ENCODE results near the gene DEF6.

DEF6 gene, protein sequence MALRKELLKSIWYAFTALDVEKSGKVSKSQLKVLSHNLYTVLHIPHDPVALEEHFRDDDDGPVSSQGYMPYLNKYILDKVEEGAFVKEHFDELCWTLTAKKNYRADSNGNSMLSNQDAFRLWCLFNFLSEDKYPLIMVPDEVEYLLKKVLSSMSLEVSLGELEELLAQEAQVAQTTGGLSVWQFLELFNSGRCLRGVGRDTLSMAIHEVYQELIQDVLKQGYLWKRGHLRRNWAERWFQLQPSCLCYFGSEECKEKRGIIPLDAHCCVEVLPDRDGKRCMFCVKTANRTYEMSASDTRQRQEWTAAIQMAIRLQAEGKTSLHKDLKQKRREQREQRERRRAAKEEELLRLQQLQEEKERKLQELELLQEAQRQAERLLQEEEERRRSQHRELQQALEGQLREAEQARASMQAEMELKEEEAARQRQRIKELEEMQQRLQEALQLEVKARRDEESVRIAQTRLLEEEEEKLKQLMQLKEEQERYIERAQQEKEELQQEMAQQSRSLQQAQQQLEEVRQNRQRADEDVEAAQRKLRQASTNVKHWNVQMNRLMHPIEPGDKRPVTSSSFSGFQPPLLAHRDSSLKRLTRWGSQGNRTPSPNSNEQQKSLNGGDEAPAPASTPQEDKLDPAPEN

DNA sequence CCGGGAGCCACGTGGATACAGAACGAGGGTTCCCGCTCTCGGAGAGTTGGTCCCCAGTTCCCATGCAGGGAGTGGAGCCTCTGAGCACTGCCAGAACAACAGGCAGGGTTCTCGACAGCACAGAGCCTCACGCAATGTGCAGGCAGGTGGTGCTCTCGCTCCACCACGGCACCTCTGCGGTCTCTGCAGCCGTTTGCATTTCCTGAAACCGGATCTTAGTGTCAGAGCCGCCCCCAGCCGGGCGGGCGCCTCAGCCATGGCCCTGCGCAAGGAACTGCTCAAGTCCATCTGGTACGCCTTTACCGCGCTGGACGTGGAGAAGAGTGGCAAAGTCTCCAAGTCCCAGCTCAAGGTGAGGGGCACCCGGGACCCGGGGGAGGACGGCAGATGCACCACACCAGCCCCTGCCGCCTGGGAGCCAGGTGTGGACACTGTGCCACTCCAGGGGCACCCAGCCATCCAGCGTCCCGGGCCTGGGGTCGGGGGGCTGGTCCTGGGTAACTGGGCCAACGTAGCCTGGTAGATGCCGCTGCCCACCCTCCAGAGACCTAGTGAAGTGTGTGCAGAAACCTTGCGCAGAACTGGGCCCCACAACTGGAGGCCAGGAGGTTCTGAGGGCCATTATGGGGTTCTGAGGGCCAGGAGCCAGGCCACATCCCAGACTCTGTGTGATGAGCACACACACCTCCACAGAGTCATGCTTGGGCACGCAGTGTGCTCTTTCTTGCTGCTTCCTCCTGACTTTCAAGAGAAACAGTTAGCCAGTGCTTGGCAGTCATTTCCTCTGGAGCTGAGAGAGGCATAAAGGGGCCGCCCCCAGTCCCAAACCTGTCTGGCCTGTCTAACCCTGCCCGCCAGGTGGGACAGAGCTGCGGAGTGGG, at the start of gene DEF6:
TSS of gene DEF6 (plus strand) at position 218 of the 881 bp plus-strand sequence. CDS start at position 257, 39 bp downstream.
- Mint-ChIP-seq H3K4me1 (peaks cover 52% of the 10 kb centered on the region), H3K4me3 (peak within 1 kb of the TSS; percentile 87), H3K27me3 (no peaks in the 10 kb centered on the region), H3K36me3 (peaks cover 6% of the 10 kb centered on the region), H3K9me3 (no peaks in the 10 kb centered on the region), H3K27ac (peak within 1 kb of the TSS; percentile 97)

DNA sequence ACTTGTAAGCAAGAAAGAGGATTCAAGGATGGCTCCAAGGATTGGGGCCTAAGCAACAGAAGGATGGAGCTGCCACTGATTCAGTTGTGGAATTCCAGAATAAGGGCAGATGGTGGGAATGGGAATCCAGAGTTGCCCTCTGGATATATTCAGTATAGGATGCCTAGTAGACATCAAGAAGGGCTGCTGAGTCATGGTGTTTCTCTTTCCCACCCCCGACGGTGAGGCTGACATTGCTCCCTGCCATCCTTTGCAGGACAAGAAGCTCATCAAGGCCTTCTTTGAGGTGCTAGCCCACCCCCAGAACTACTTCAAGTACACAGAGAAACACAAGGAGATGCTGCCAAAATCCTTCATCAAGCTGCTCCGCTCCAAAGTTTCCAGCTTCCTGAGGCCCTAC, 49.3 kb upstream of the DEF6 start:
- Mint-ChIP-seq H3K4me3 (no peak overlapping the region), H3K27ac (no peak overlapping the region), H3K36me3 (peaks cover 7% of the 10 kb centered on the region), H3K4me1 (peaks cover 12% of the 10 kb centered on the region), H3K27me3 (no peaks in the 10 kb centered on the region), H3K9me3 (no peaks in the 10 kb centered on the region)

DNA sequence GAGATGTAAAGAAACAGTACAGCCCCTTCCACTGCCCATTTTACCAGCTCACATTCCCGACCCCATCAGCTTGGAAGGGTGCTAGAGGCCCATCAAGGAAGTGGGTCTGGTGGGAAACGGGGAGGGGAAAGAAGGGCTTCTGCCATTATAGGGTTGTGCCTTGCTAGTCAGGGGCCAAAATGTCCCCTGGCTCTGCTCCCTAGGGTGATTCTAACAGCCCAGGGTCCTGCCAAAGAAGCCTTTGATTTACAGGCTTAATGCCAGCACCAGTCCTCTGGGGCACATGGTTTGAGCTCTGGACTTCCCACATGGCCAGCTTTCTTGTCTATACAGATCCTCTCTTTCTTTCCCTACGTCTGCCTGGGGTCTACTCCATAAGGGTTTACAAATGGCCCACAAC, 48.7 kb upstream of the DEF6 start:
- Mint-ChIP-seq H3K4me1 (peaks cover 12% of the 10 kb centered on the region), H3K27ac (no peak overlapping the region), H3K4me3 (no peak overlapping the region), H3K36me3 (peaks cover 7% of the 10 kb centered on the region), H3K27me3 (no peaks in the 10 kb centered on the region), H3K9me3 (no peaks in the 10 kb centered on the region)

DNA sequence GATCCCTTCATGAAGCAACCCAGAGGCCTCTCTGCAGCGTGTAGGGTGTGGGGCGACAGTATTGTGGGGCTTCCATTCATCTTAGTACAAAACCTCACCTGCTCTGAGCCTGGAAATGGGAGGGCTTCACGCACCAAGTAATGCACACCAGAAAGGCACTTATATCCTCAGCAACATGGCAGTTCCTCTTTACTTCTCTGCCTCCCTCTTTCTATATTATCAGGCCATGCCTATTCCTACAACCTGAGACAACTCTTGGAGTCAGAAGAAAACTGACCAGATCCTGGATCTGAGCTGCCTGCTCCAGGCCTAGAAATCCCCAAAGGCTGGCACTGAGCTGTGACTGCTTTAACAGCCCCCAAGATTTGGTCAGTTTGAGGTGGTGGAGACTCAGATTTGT, 45.7 kb upstream of the DEF6 start:
- H3K27me3 Mint-ChIP-seq: no peaks in the 10 kb centered on the region
- H3K4me1 Mint-ChIP-seq: peaks cover 12% of the 10 kb centered on the region
- H3K4me3 Mint-ChIP-seq: no peak overlapping the region
- no peak overlapping the region for H3K27ac Mint-ChIP-seq
- no peaks in the 10 kb centered on the region for H3K36me3 Mint-ChIP-seq
- H3K9me3 Mint-ChIP-seq: no peaks in the 10 kb centered on the region

DNA sequence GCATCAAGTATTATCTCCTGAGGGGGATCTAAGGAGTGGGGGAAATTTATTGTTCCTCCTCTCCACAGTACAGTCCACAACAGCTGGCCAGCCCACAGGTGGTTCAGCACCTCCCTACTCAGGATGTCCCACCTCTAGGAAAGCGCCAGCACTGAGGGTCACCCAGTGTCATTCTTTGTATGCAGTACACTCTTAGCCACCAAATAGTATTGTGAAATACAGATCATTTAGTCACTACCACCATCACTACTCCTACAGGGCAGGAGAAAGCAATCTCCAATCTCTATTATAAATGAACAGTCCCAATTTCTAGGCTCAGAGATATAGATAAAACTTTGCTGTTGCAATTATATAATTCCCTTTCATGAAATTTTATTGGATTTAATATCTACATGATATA, 44.4 kb upstream of the DEF6 start:
- no peaks in the 10 kb centered on the region for H3K36me3 Mint-ChIP-seq
- peaks cover 5% of the 10 kb centered on the region for H3K4me1 Mint-ChIP-seq
- H3K27me3 Mint-ChIP-seq: no peaks in the 10 kb centered on the region
- H3K4me3 Mint-ChIP-seq: no peak overlapping the region
- H3K27ac Mint-ChIP-seq: no peak overlapping the region
- no peaks in the 10 kb centered on the region for H3K9me3 Mint-ChIP-seq

DNA sequence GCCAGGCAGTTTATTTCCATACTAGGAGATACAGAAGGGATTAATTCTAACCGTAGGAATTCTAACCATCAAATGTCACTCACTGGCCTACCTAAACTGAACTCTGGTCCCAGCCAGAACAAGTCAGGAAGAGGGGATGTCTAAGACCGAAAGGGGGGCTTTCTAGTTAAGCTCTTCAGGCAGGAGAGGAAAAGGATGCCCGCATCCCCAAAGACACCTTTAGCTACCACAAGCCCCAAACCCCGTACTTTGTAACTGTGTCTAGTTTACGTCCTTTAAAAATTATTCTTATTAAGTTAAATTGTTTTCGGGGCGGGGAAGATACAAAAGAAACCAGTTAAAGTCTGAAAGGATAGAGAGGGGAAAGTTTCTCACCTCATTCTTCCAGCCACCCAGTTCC, 39.3 kb upstream of the DEF6 start:
- Mint-ChIP-seq H3K4me3 (peak overlapping the region; percentile 97), H3K4me1 (peaks cover 36% of the 10 kb centered on the region), H3K27ac (peak overlapping the region; percentile 92), H3K27me3 (no peaks in the 10 kb centered on the region), H3K9me3 (no peaks in the 10 kb centered on the region), H3K36me3 (no peaks in the 10 kb centered on the region)

DNA sequence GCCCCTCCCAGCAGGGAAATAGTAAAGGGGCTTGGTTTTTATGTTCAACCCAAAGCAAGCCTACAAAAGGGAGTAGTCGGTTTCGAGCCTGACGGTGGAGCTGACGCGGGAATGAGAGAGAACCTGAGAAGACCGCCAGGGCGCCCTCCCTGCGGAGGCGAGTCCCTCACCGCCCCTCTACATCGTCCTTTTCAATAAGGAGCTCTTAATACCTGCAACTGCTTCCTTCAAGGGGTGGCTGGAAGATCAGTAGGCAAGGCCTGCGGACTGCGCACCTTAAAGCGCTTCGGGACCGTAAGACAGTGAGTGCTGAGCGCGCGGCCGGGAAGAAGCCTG, 38.8 kb upstream of the DEF6 start:
- H3K9me3 Mint-ChIP-seq: no peaks in the 10 kb centered on the region
- no peaks in the 10 kb centered on the region for H3K27me3 Mint-ChIP-seq
- H3K4me1 Mint-ChIP-seq: peaks cover 41% of the 10 kb centered on the region
- H3K36me3 Mint-ChIP-seq: no peaks in the 10 kb centered on the region
- H3K4me3 Mint-ChIP-seq: peak overlapping the region; percentile 97
- peak overlapping the region; percentile 92 for H3K27ac Mint-ChIP-seq

DNA sequence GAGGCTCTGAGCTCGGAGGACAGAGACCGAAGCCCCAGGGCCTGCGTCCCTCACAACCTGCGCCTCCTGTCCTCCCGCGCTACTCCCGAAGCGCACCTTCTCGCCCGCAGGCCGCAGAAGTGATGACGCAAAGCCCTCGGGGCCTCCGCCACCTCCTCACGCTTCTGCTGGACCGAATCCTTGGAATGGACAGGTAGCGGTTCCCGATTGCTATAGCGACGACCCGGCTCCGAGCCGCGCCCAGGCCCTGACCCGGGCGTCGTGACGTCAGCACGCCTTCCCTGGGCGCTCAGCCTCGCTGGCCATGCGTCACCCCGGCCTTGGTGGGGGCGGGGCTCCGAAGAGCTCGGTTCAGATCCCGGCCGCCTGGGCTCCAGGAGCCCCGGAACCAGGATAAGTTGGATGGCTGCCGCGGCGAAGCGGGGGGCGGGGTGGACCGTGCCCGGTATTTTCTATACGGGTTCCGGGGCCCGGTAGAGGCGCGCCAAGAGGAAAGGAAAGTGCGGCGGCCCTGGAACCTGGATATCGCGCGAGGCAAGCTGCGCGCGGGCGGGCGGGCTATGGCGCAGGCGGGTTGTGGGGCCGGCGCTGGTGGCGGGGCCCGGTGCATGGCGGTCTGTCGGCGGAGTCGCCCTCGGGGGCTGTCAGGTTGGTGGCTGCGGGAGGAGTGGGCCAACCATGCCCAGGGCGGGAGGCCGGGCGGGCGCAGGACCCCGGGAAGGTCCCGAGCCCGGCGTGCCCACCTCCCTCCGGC, 38.2 kb upstream of the DEF6 start, which contains the start of gene ZNF76:
TSS of gene ZNF76 (plus strand) at position 542 of the 754 bp plus-strand sequence. CDS start 21,417 bp downstream, outside the sequence.
- Mint-ChIP-seq H3K4me3 (peak within 1 kb of the TSS; percentile 97), H3K27me3 (no peaks in the 10 kb centered on the region), H3K27ac (peak within 1 kb of the TSS; percentile 96), H3K9me3 (no peaks in the 10 kb centered on the region), H3K36me3 (no peaks in the 10 kb centered on the region), H3K4me1 (peaks cover 47% of the 10 kb centered on the region)

DNA sequence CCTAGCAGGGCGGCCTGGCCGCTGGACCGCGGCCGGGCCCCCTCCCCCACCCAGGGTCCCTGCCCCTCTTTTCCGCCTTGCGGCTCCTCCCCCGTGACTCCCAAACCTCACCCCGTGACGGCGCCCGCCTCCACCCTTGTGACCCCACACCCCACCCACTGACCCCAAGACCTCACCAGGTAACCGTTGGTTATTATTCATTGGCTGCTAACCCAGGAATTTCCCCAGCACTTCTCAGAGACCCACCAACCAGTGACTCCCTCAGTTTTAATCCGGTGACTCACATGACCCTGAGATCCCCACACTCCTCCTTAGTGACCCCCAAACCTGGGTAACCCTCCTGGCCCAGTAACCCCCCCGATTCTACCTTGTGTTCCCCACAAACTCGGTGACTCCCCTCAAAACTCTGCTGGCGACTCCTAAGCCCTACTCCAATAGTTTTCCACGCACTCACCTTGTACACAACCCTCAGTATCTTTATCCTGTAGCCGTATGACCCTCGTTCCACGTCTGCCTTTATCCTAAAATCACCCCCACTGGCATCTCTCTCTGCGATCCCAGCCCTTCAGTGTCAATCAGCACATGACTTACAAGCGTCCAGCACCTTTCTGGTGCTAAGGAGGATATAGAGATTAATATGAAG, 37.5 kb upstream of the DEF6 start:
- H3K27me3 Mint-ChIP-seq: no peaks in the 10 kb centered on the region
- H3K9me3 Mint-ChIP-seq: no peaks in the 10 kb centered on the region
- peaks cover 53% of the 10 kb centered on the region for H3K4me1 Mint-ChIP-seq
- H3K27ac Mint-ChIP-seq: peak overlapping the region; percentile 96
- peak overlapping the region; percentile 94 for H3K4me3 Mint-ChIP-seq
- H3K36me3 Mint-ChIP-seq: no peaks in the 10 kb centered on the region

DNA sequence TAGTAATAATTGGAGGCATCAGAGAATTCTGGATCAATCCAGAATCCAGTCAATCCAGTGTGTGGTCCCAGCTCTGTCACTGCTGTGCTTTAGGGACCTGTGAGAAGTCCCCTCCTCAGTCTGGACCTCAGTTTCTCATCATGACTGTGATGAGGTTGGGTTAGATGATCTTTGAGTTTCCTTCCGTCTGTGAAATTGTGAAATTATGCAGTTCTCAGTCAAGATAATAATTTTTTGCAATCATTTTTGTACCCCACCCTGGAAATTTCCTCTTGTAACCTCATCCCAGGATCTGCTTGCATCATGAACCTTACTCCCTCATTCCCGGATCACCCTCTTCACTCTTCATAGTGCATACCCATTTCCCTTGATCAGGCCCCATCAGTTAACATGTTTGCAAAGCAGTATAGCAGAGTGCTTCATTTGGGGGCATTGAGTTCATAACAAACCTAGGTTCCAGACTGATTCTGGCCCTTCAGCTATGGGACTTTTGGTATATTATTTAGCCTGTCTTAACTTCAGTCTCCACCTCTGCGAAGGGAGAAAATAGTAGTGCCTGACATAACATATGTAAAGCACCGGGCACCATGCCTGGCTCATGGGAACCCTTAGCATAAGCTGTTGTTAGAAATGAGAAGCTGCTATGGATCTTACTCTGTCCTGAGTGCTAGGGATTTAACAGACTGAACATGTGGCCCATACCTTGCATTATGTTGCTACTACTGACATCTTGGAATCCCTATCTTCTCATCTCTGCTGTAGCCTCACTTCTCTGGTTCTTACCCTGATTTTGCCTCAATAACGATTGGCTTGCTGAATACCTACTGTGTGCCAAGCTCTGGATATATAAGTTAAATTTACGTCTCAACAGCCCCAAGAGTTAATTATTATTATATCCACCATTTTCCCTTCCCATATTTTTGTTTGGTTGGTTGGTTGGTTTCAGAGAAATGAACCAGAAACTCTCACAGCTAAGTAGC, 36.7 kb upstream of the DEF6 start:
- Mint-ChIP-seq H3K27me3 (no peaks in the 10 kb centered on the region), H3K36me3 (peaks cover 3% of the 10 kb centered on the region), H3K9me3 (no peaks in the 10 kb centered on the region), H3K4me3 (peak overlapping the region; percentile 94), H3K4me1 (peaks cover 58% of the 10 kb centered on the region), H3K27ac (peak overlapping the region; percentile 96)

DNA sequence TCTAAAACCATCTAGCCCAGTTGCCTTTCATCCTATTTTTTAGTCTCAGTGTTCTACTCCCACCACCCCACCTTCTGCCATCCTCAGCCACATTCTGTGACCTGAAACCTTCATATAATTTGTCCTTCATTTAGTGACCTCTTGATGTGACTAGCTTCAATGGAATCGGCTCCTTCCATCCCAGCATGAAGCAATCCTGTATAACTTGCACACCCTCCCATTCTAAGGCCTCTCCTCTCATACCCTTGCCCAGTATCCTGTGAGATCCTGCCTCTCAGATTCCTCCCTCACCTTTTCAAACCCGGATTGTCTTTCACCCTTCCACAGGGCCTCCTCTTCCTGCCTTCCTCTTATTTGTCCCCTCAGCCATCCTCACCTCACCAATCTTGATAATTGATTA, 35.0 kb upstream of the DEF6 start:
- Mint-ChIP-seq H3K36me3 (peaks cover 3% of the 10 kb centered on the region), H3K27ac (peak overlapping the region; percentile 33), H3K4me3 (no peak overlapping the region), H3K9me3 (no peaks in the 10 kb centered on the region), H3K4me1 (peaks cover 62% of the 10 kb centered on the region), H3K27me3 (no peaks in the 10 kb centered on the region)

DNA sequence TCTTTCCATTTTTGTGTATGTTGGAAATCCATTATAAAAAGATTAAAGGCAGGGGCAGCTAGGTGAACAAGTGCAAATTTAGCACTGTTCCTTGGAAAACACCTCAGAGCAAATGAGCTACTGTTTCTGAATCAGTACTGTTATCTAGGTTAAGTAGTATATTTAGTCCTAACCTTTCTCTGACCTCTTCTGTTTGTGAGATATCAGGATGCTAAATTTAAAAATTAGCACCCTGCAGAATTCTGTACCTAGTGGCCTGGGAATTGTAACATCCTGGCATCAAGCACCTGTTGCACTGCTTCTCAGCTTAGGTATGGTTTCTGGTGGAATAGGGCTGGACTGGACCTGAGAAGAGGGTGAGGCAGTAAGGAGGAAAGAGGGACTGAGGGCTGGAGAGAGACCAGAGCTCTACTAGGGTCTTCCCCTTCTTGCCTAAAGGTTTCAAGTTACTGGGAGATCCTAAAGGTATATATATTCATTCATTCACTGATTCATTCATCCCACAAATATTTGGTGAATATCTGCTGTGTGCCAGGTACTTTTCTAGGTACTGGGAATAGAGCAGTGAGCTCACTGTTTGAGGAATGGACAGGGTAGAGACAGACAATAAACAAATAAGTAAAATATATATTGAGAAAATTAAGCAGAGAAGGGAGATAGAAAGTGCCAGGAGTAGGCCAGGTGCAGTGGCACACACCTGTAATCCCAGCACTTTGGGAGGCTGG, 32.9 kb upstream of the DEF6 start:
- Mint-ChIP-seq H3K4me1 (peaks cover 69% of the 10 kb centered on the region), H3K27ac (no peak overlapping the region), H3K9me3 (no peaks in the 10 kb centered on the region), H3K4me3 (no peak overlapping the region), H3K36me3 (peaks cover 3% of the 10 kb centered on the region), H3K27me3 (no peaks in the 10 kb centered on the region)

DNA sequence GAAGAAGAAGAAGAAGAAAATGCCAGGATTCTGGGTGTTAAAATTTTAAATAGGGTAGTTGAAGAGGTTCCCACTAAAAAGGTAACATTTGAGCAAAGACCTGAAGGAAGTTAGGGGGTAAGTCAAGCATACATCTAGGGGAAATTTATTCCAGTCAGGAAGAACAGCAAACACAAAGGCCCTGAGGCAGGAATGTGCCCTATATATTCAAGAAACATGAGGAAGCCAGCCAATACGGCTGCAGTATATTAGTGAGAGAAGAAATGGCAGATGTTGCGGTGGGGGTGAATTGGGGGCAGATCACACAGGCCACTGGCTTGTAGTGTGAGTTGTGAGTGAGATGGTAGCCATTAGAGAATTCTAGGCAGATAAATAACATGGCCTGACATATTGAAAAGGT, 32.1 kb upstream of the DEF6 start:
- Mint-ChIP-seq H3K27me3 (no peaks in the 10 kb centered on the region), H3K4me1 (peaks cover 63% of the 10 kb centered on the region), H3K27ac (no peak overlapping the region), H3K9me3 (no peaks in the 10 kb centered on the region), H3K36me3 (peaks cover 5% of the 10 kb centered on the region), H3K4me3 (no peak overlapping the region)
